ENCODE results near the gene ARHGAP26.
A peak's percentile ranks its signal among the peaks of the same experiment; 100 is the strongest.

ARHGAP26 gene

GRCh38 chr5:142906863-142907671 is 136.9 kb downstream of the ARHGAP26 start:
- no peak overlapping the region for H4K91ac ChIP-seq (ENCODE audit: low read length)
- H3K79me1 ChIP-seq (replicated peaks; ENCODE audit: low read length, poor library complexity, severe bottlenecking), result no peaks in the 10 kb centered on the region
- no peak overlapping the region for H2BK120ac ChIP-seq (ENCODE audit: low read depth, low read length)
- H2AFZ ChIP-seq (ENCODE audit: low read depth, low read length), result no peak overlapping the region
- H2AK5ac ChIP-seq (ENCODE audit: low read length, severe bottlenecking), result no peak overlapping the region
- peaks cover 1% of the 10 kb centered on the region for H3K4me1 ChIP-seq (ENCODE audit: control insufficient read depth, insufficient read depth, low read depth, low read length)
- H3K4me3 ChIP-seq (ENCODE audit: insufficient read depth in 1 of 2, low read depth in 1 of 2, low read length in 2 of 2), result peak overlapping the region in 1 of 2 experiments; percentile 49
- no peak overlapping the region for H2BK15ac ChIP-seq (ENCODE audit: low read depth, poor library complexity, severe bottlenecking)
- no peak overlapping the region for H3K18ac ChIP-seq (ENCODE audit: low read depth in 1 of 2, low read length in 2 of 2)
- H3K27ac ChIP-seq (ENCODE audit: low read length, poor library complexity, severe bottlenecking), result no peak overlapping the region
- no peaks in the 10 kb centered on the region for H3K9me3 ChIP-seq (ENCODE audit: control insufficient read depth, low read length)
- no peak overlapping the region for H4K8ac ChIP-seq (ENCODE audit: low read length)
- DNase-seq, result peak; percentile 58
- H3K36me3 ChIP-seq (ENCODE audit: control insufficient read depth in 1 of 2, insufficient read depth in 2 of 2, low read depth in 1 of 2, low read length in 2 of 2), result peaks cover 5 to 39% of the 10 kb centered on the region in 2 experiments
- H3K9ac ChIP-seq (ENCODE audit: low read length), result peak overlapping the region; percentile 51
- H3K14ac ChIP-seq (ENCODE audit: low read length in 2 of 2), result no peak overlapping the region
- no peaks in the 10 kb centered on the region for H3K27me3 ChIP-seq (ENCODE audit: control insufficient read depth in 1 of 2, insufficient read depth in 1 of 2, low read length in 2 of 2)
- H2BK5ac ChIP-seq (ENCODE audit: low read depth, low read length, poor library complexity, severe bottlenecking), result no peak overlapping the region
- H3K23ac ChIP-seq (ENCODE audit: low read length in 2 of 2), result no peak overlapping the region
- H2BK12ac ChIP-seq (ENCODE audit: low read length in 2 of 2), result no peak overlapping the region
- H3K4ac ChIP-seq (ENCODE audit: low read depth in 1 of 2, low read length in 2 of 2), result no peak overlapping the region
- WGBS, result 65% methylated on average over 5 of the region's 7 CpGs
- H3K4me2 ChIP-seq (ENCODE audit: low read length, poor library complexity, severe bottlenecking), result no peak overlapping the region

- Histone ChIP-seq H3K18ac (ENCODE audit: low read depth in 1 of 2, low read length in 2 of 2) (no peak overlapping the region), H3K27me3 (ENCODE audit: control insufficient read depth in 1 of 2, insufficient read depth in 1 of 2, low read length in 2 of 2) (no peaks in the 10 kb centered on the region), H3K9ac (ENCODE audit: low read length) (no peak overlapping the region), H4K91ac (ENCODE audit: low read length) (no peak overlapping the region), H3K4me1 (ENCODE audit: control insufficient read depth, insufficient read depth, low read depth, low read length) (peaks cover 1% of the 10 kb centered on the region), H3K4me2 (ENCODE audit: low read length, poor library complexity, severe bottlenecking) (no peak overlapping the region), H3K36me3 (ENCODE audit: control insufficient read depth in 1 of 2, insufficient read depth in 2 of 2, low read depth in 1 of 2, low read length in 2 of 2) (peaks cover 0 to 33% of the 10 kb centered on the region in 2 experiments), H4K8ac (ENCODE audit: low read length) (no peak overlapping the region), H2BK12ac (ENCODE audit: low read length in 2 of 2) (no peak overlapping the region), H3K14ac (ENCODE audit: low read length in 2 of 2) (no peak overlapping the region), H2BK120ac (ENCODE audit: low read depth, low read length) (no peak overlapping the region), H3K4ac (ENCODE audit: low read depth in 1 of 2, low read length in 2 of 2) (no peak overlapping the region), H3K23ac (ENCODE audit: low read length in 2 of 2) (no peak overlapping the region), H3K79me1 (replicated peaks; ENCODE audit: low read length, poor library complexity, severe bottlenecking) (no peaks in the 10 kb centered on the region), H2BK5ac (ENCODE audit: low read depth, low read length, poor library complexity, severe bottlenecking) (no peak overlapping the region), H2BK15ac (ENCODE audit: low read depth, poor library complexity, severe bottlenecking) (no peak overlapping the region), H2AFZ (ENCODE audit: low read depth, low read length) (no peak overlapping the region), H3K4me3 (ENCODE audit: insufficient read depth in 1 of 2, low read depth in 1 of 2, low read length in 2 of 2) (no peak overlapping the region), H3K9me3 (ENCODE audit: control insufficient read depth, low read length) (no peaks in the 10 kb centered on the region), H3K27ac (ENCODE audit: low read length, poor library complexity, severe bottlenecking) (no peak overlapping the region), H2AK5ac (ENCODE audit: low read length, severe bottlenecking) (no peak overlapping the region)
- no peak for DNase-seq
- 92% methylated on average over 3 of the region's 3 CpGs for WGBS
Measured at GRCh38 chr5:142908659-142909058, 138.5 kb downstream of the ARHGAP26 start.

- H3K9ac ChIP-seq (ENCODE audit: low read length), result no peak overlapping the region
- no peak overlapping the region for H3K23ac ChIP-seq (ENCODE audit: low read length in 2 of 2)
- H2BK12ac ChIP-seq (ENCODE audit: low read length in 2 of 2), result no peak overlapping the region
- H3K4me1 ChIP-seq (ENCODE audit: control insufficient read depth, insufficient read depth, low read depth, low read length), result no peaks in the 10 kb centered on the region
- peaks cover 0 to 21% of the 10 kb centered on the region in 2 experiments for H3K36me3 ChIP-seq (ENCODE audit: control insufficient read depth in 1 of 2, insufficient read depth in 2 of 2, low read depth in 1 of 2, low read length in 2 of 2)
- no peak overlapping the region for H4K91ac ChIP-seq (ENCODE audit: low read length)
- no peak overlapping the region for H2AK5ac ChIP-seq (ENCODE audit: low read length, severe bottlenecking)
- H2AFZ ChIP-seq (ENCODE audit: low read depth, low read length), result no peak overlapping the region
- no peak overlapping the region for H2BK120ac ChIP-seq (ENCODE audit: low read depth, low read length)
- no peaks in the 10 kb centered on the region for H3K9me3 ChIP-seq (ENCODE audit: control insufficient read depth, low read length)
- 97% methylated on average over 5 of the region's 6 CpGs for WGBS
- H3K27ac ChIP-seq (ENCODE audit: low read length, poor library complexity, severe bottlenecking), result no peak overlapping the region
- no peak overlapping the region for H3K4me3 ChIP-seq (ENCODE audit: insufficient read depth in 1 of 2, low read depth in 1 of 2, low read length in 2 of 2)
- no peak overlapping the region for H2BK15ac ChIP-seq (ENCODE audit: low read depth, poor library complexity, severe bottlenecking)
- H2BK5ac ChIP-seq (ENCODE audit: low read depth, low read length, poor library complexity, severe bottlenecking), result no peak overlapping the region
- no peaks in the 10 kb centered on the region for H3K79me1 ChIP-seq (replicated peaks; ENCODE audit: low read length, poor library complexity, severe bottlenecking)
- no peak overlapping the region for H4K8ac ChIP-seq (ENCODE audit: low read length)
- no peak overlapping the region for H3K18ac ChIP-seq (ENCODE audit: low read depth in 1 of 2, low read length in 2 of 2)
- H3K4ac ChIP-seq (ENCODE audit: low read depth in 1 of 2, low read length in 2 of 2), result no peak overlapping the region
- DNase-seq, result no peak
- H3K4me2 ChIP-seq (ENCODE audit: low read length, poor library complexity, severe bottlenecking), result no peak overlapping the region
- no peaks in the 10 kb centered on the region for H3K27me3 ChIP-seq (ENCODE audit: control insufficient read depth in 1 of 2, insufficient read depth in 1 of 2, low read length in 2 of 2)
- no peak overlapping the region for H3K14ac ChIP-seq (ENCODE audit: low read length in 2 of 2)
Measured at GRCh38 chr5:142910128-142910527, 140.0 kb downstream of the ARHGAP26 start.

- no peak overlapping the region for H3K23ac ChIP-seq (ENCODE audit: low read length in 2 of 2)
- no peaks in the 10 kb centered on the region for H3K4me1 ChIP-seq (ENCODE audit: control insufficient read depth, insufficient read depth, low read depth, low read length)
- no peaks in the 10 kb centered on the region for H3K9me3 ChIP-seq (ENCODE audit: control insufficient read depth, low read length)
- H2AFZ ChIP-seq (ENCODE audit: low read depth, low read length), result no peak overlapping the region
- H4K91ac ChIP-seq (ENCODE audit: low read length), result no peak overlapping the region
- WGBS, result 84% methylated on average over 2 of the region's 3 CpGs
- H3K27ac ChIP-seq (ENCODE audit: low read length, poor library complexity, severe bottlenecking), result no peak overlapping the region
- no peak overlapping the region for H2BK120ac ChIP-seq (ENCODE audit: low read depth, low read length)
- no peak overlapping the region for H3K4ac ChIP-seq (ENCODE audit: low read depth in 1 of 2, low read length in 2 of 2)
- H4K8ac ChIP-seq (ENCODE audit: low read length), result no peak overlapping the region
- no peak overlapping the region for H2BK12ac ChIP-seq (ENCODE audit: low read length in 2 of 2)
- no peak overlapping the region for H3K4me2 ChIP-seq (ENCODE audit: low read length, poor library complexity, severe bottlenecking)
- no peak overlapping the region for H2BK5ac ChIP-seq (ENCODE audit: low read depth, low read length, poor library complexity, severe bottlenecking)
- no peaks in the 10 kb centered on the region for H3K27me3 ChIP-seq (ENCODE audit: control insufficient read depth in 1 of 2, insufficient read depth in 1 of 2, low read length in 2 of 2)
- no peak overlapping the region for H2BK15ac ChIP-seq (ENCODE audit: low read depth, poor library complexity, severe bottlenecking)
- no peak overlapping the region for H2AK5ac ChIP-seq (ENCODE audit: low read length, severe bottlenecking)
- no peak overlapping the region for H3K9ac ChIP-seq (ENCODE audit: low read length)
- H3K18ac ChIP-seq (ENCODE audit: low read depth in 1 of 2, low read length in 2 of 2), result no peak overlapping the region
- H3K4me3 ChIP-seq (ENCODE audit: insufficient read depth in 1 of 2, low read depth in 1 of 2, low read length in 2 of 2), result no peak overlapping the region
- H3K36me3 ChIP-seq (ENCODE audit: control insufficient read depth in 1 of 2, insufficient read depth in 2 of 2, low read depth in 1 of 2, low read length in 2 of 2), result peaks cover 0 to 14% of the 10 kb centered on the region in 2 experiments
- no peak for DNase-seq
- H3K79me1 ChIP-seq (replicated peaks; ENCODE audit: low read length, poor library complexity, severe bottlenecking), result no peaks in the 10 kb centered on the region
- no peak overlapping the region for H3K14ac ChIP-seq (ENCODE audit: low read length in 2 of 2)
Measured at GRCh38 chr5:142911170-142911569, 141.0 kb downstream of the ARHGAP26 start.
